Effector CD8-positive, alpha-beta T cell (primary cell): ENCODE measurements around the gene TMEM125.

Experiments used
- DNase-seq: peaks from one replicate; lab custom pipeline; 2025; lab: John Stamatoyannopoulos, UW
- total RNA-seq, 4 experiments: gene quantifications; one replicate each; lab custom pipeline; 2026; lab: John Stamatoyannopoulos, UW

Gene TMEM125
- total RNA-seq = 0 to 0.29 (median 0.13) reads per million in 4 experiments

GRCh38 chr1:43269627-43270375, at the start of gene TMEM125:
Gene TMEM125 (plus strand): TSS chr1:43269983. CDS start chr1:43272723, 2,740 bp downstream.
- DNase-seq = no peak

- no peak for DNase-seq
Measured at GRCh38 chr1:43220905-43221778, 48.6 kb upstream of the TMEM125 start.

DNA sequence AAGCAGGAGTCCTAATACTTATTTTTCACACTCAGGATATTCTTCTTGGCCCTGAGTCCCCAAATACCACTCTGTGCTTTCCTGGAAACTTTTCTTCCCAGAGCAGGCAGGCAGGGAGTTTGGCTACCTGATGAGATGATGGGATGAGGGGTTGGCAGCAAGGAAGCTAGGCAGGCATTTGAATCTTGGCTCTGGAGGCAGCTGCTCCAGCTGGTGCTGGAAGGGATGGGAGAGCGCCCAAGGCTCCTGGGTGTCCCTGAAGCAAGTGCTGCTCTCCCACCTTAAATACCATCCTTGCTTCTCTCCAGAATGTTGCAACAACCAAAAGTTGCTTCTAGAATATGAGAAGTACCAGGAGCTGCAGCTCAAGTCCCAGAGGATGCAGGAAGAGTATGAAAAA, 48.0 kb upstream of the TMEM125 start:
- no peak for DNase-seq

DNA sequence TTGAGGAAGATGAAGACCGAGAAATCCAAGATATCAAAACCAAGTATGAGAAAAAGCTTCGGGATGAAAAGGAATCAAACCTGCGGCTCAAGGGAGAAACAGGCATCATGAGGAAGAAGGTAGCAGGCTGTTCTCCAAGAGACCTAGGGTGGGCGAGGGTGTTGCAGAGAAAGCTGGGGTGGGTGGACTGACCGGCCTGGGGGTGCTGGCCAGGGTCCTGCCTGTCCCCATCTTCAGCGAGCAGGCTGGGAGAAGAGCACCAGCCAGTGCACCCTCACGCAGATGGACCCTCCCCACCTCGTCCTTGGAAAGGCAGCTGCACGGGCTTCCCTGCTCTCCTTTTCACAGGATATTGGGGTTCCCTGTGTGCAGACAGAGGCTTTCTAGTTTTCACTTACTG, 46.9 kb upstream of the TMEM125 start:
- DNase-seq = no peak

DNA sequence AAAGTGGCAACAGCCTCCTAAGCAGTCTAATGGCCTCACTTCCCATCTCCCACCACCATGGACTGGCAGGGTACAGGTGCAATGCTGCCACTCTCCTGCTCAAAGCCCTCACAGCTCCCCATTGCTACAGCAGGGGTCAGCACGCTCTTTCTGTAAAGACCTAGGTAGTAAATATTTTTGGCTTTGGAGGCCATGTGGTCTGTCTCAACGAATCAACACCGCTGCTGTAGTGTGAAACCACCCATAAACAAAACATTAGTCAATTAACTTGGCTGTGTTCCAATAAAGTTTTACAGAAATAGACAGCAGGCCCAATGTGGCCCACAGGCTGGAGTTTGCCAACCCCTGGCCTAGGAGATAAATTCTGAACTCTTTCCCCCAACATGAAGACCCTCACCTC, 44.6 kb upstream of the TMEM125 start:
- no peak for DNase-seq

DNA sequence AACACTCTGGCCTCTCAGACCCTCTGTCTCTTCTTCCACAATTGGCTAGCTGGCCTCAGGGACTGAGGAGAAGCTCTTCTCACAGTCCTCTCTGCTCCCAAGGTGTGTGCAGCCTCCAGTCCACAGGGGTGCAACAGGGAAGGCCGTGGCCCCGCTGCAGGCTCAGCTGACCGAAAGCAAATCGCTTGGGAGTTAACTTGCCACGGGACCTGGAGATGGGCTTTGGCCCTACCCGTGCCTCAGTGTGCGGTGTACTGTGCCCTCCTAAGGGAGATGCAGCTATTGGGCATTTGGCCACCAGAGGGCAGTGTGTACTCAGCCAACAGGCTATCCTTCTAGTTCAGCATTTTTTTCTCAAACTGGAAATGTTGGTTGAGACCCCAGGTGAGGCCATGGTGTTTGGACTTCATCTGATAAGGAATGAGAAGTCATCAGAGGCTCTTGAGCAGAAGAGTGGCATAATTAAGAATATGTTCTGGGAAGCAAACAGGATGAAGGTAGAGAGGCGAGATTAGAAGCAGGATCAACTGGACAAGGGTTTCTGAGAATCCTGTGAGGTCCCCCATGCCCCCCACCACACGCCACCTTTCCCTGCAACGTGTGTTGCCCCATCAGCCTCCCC, 42.5 kb upstream of the TMEM125 start:
- DNase-seq = peak; percentile 77

DNA sequence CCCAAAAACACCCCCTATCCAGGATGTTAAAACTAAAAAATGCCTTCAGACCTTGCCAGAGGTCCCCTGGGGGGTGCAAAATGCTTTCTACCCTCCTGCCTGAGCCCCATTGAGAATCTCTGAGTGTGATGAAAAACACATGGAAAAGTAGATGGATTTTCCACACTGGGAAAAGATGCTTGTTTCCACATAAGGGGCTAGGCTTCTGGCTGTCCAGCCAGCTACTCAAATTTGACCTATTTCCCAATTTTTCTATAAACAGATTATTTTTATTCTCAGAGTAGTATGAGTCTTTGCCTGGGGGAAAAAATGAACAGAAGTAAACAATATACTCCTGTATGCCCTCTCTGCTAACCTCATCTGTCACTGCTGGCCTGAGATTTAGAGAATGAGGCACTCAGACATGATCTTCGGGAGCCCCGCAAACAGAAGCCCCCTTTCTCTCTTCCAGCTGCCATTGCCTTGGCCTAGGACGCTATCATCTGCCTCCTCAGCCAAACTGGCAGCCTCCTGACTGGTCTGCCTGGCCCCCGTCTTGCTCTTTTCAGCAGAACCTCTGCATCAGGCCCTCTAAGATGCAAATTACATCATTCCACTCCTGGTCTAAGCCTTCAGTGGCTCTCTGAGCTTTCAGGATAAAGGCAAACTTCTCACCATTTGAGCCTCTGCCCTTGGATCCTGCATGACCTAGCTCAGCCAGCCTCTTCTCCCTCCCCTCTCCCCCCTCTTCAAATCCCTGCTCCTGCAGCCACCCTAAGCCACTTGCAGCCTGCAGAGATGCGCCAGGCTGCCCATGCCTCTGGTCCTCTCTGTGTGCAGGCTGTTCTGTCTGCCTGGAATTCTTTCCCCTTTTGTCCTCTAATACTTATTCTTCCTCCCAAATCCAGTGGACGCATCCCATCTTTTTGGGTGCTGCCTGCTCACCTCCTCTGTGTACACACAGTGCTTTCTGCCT, 39.7 kb upstream of the TMEM125 start:
- DNase-seq = no peak

DNA sequence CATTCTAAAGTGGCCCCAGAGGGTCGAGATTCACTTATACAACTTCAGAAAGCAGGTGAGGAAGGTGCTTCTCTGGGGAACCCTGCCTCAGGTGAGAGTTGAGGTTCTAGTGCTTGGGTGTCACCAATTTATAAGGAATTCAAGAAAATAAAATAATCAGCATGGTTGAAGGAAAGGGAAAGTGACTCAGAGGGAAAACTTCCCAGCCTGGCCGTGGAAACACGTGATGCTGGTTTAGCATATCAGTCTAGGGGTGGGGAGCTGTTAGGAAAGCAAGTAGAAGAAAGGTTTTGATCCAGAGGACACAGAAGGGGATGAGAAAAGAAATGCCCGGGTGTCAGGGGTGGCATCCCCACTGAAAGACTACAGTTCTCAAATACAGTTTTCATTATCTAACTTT, 37.7 kb upstream of the TMEM125 start:
- DNase-seq = no peak

DNA sequence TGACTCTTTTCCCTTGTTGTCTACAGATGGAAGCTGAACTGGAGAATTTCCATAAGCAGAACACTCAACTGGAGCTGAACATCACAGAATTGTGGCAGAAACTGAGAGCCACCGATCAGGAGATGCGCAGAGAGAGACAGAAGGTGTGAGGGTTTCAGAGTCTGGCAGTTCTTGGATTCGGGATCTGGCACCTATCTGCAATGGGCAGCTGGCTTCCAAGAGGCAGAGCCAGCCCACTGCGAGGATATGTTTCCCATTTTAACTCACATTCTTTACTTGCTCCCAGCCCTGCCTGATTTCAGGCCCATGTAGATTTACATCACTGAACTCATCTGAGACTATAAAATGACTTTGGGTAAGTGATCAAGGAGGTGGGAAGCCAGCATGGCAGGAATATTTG, 37.3 kb upstream of the TMEM125 start:
- no peak for DNase-seq

DNA sequence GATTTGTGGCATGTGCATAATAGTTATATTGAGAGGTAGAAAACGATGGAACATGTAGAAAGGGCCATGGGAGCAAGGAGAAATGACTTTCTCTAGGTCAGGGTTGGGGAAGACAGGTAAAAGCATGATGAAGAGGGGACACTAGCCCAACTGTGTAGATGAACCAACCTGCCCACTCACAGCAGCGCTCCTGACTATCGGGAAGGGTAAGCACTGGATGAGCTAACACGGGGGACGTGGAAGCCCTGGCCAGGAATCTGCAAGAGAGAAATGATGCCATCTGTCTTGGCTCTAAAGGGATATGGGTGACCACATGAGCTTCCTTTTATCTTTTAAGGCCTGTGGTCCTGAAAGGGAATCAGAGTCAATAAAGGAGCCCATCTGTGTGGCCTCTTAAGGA, 36.2 kb upstream of the TMEM125 start:
- DNase-seq = no peak

DNA sequence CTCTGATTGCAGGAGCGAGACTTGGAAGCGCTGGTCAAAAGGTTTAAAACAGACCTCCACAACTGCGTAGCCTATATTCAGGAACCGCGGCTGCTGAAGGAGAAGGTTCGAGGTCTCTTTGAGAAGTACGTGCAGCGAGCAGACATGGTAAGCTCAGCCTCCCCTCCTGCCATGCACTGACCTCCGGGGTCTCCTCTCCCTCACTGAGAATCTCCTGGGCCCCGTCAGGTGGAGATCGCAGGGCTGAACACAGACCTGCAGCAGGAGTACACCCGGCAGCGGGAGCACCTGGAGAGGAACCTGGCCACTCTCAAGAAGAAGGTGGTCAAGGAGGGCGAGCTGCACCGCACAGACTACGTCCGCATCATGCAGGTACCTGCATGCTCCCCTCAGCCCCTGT, 35.5 kb upstream of the TMEM125 start:
- DNase-seq = no peak

DNA sequence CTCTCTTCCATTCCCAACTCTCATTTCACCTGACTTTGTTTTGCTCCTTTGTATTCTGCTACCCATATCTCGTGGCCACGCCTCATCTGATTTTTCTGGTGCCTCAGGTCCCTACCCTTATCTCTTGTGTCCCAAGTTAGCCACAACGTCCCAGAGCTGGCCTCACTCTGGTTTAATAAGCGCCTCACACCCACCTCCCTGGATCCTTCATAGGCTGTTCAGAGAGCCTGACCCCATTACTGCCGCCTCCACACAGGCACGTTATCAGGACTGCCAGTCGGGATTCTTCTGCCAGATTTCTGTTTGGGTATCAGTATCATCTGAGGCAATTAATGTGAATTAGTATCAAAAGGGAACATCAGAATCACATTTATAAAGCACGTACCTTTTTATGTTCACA, 34.7 kb upstream of the TMEM125 start:
- no peak for DNase-seq

GRCh38 chr1:43235451-43236121, 34.2 kb upstream of the TMEM125 start:
- no peak for DNase-seq

DNA sequence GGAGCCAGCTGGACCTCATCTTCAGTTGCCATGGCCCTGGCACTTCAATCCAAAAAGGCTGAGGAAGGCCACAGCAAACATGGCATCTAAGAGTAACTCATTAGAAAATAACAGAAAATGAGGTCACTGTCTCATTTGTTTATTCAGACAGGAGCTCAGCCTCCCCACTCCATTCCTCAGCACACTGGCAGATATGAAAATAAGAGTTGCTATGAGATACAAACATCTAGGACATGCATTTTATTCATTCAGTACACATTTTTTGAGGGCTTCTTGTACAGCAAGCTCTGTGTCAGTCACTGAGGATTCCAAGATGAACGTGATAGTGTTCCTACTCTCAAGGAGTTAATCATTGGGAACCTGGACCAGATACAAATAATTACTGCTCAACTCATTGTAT, 32.7 kb upstream of the TMEM125 start:
- no peak for DNase-seq

DNA sequence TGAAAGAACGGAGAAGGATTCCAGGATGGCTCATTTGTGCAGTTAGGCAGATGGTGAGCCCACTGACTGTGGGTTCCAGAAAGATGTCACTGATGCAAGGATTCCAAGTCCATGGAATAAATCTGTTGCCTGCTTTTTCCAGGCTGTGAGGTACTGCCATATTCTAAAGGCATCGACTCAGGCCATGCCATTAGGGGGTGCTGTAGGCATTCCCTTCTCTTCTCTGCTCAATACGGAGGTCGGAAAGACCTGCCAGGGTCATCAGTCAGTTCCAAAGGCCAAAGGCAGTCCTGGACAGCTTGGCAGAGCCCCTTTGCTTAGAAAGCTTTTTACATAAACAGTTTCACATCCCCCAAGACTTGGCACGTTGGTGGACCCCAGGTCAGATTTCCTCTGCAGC, 31.7 kb upstream of the TMEM125 start:
- DNase-seq = no peak

GRCh38 chr1:43238991-43239469, 30.8 kb upstream of the TMEM125 start:
- DNase-seq = no peak

GRCh38 chr1:43239484-43239883, 30.3 kb upstream of the TMEM125 start:
- no peak for DNase-seq

GRCh38 chr1:43241413-43241836, 28.4 kb upstream of the TMEM125 start:
- no peak for DNase-seq

- no peak for DNase-seq
Measured at GRCh38 chr1:43243299-43243698, 26.5 kb upstream of the TMEM125 start.

DNA sequence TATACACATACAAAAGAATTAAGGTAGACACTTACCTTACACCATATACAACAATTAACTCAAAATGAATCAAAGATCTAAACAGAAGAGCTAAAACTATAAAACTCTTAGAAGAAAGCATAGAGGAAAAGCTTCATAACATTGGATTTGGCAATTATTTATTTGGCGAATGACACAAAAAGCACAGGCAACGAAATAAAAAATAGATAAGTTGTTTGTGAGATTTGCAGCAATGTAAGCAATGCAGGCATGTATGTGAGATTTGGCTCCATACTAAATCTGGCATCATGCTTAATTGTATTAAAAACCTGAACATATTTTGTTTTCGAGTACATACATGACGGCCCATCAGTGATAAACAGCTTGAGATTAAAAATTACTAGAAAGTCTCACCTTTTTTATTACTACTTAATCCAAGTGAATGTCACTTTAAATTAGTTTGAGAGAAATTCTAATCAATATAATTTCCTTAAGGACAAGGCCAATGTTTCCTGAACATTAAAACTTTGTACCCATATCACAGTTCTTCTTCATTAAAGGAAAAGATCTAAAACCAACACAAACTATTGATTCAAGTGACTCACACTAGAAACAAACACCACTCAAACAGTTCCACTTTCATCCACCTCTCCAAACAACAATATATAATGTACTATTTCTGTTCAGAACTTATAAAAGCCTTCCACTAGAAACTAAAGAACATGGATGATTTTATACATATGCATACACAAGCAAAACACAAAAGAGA, 23.1 kb upstream of the TMEM125 start:
- no peak for DNase-seq
